ENCODE data around the gene OLIG1. TPM values are rescaled to one million over a fixed set of nuclear protein-coding genes. Genes with fewer than 3 reads are reported as not detected.
A peak's percentile ranks its signal among the peaks of the same experiment; 100 is the strongest.

The OLIG1 gene
- total RNA-seq, 1 experiment from 2014 or later, result not detected

DNA sequence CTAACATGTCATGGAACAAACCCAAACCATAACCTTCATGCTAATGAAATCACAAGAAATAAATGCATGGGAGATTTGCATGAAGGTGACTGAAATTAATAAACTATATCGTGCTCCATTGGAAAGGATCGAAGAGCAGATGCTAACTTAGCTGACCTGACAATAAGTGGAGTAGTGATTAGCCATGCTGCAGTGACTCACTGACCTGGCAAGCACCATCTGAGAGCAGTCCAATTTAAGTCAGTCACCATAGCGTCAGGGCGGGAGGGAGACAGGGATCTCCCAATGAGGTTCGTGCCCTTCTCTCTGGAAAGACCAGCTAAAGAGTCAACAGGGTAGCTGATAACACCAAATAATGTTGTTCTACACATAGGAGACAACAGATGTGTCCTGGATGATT is 22.7 kb upstream of the OLIG1 start:
- Histone ChIP-seq H3K9me3 (peaks cover 2% of the 10 kb centered on the region; the same call in 1 of the 2 replicates), H3K36me3 (no peaks in the 10 kb centered on the region), H3K27me3 (no peaks in the 10 kb centered on the region), H3K4me3 (no peak overlapping the region)
- DNase-seq, result peak; percentile 90

DNA sequence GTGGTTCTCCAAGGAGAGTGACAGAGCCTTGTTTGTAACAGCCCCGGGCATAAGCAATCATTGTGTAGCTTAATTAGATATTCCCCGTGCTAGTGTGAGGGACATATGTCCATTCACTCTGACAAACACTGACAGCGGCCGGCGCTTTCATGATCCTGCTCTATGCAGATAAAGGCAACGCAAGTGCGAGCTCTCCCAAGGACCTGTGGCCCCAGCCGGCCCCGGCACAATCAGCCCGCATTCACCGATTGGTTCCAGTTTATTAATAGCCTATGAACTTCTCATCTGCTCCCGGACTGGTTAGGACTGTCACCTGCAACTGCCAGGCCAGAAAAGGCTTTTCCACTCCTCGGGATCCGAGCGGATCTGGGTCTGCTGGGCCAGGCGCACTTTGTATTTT is 18.0 kb upstream of the OLIG1 start:
- Histone ChIP-seq H3K4me3 (no peak overlapping the region), H3K27me3 (no peaks in the 10 kb centered on the region), H3K36me3 (no peaks in the 10 kb centered on the region), H3K9me3 (no peaks in the 10 kb centered on the region)
- no peak for DNase-seq

DNA sequence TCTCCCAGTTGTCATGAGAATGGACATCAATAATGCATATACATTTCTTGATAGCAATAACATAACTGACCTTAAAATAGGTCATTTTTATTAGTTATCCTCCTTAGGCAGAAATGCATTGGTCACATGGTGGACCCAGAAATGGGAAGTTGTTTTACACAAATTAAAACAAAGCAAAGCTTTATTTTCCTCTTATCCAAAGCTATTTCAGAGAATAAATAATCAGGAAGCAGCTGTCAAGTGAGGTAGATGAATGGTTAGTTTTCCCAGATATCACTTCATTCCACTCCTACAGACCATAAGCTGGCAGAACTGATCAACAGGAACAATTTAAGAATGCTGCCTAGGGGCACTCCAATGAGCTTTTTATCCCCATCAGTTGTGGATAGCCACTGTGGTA is 16.0 kb upstream of the OLIG1 start:
- no peak for DNase-seq
- H3K9me3 ChIP-seq, result no peaks in the 10 kb centered on the region
- no peaks in the 10 kb centered on the region for H3K27me3 ChIP-seq
- H3K36me3 ChIP-seq, result no peaks in the 10 kb centered on the region
- H3K4me3 ChIP-seq, result no peak overlapping the region

DNA sequence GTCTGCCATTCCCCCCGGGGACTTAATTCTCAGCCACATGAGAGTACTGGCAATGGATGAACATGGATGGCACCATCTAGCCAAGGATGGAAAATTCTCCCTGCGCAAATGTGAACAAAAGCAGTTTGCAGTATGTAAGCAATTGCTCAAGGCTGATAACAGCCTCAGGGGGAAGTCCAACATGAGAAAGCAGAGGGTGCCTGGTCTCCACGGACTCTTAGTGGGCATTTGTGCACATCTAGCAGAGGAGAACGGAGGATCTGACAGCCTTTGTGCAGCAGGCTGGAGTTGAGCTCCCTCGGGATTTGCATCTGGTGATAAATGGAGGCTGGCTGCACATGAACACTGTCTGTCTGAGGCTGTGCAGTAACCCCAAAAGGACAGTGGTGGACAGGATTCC is 13.9 kb upstream of the OLIG1 start:
- no peaks in the 10 kb centered on the region for H3K36me3 ChIP-seq
- DNase-seq, result no peak
- H3K27me3 ChIP-seq, result no peaks in the 10 kb centered on the region
- H3K4me3 ChIP-seq, result no peak overlapping the region
- no peaks in the 10 kb centered on the region for H3K9me3 ChIP-seq

DNA sequence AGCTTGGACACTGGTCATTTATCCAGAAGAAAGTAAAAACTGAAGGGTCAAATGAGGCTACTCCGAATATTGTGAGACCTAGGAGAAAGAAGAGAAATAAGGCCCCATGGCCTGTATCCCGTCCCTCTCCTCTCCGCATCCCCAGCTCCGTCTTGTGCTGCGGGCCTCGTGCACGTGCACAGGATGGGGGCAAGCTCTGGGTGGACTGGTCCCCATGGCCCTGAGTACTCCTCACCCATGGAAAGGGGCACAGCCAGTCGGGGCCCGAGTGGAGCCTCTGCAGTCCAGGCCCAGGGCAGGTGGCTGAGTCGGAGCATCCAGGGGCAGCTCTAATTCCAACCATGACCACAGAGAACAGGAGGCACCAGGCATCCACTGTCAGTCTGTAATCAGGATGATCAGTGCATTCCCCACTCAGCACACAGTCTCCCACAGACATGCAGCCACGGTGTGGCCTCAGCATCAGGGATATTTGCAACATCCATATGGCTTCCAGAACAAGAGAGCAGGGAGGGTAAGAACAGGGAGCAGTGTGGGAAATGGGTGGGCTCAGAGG is 12.5 kb upstream of the OLIG1 start:
- DNase-seq, result no peak
- H3K27me3 ChIP-seq, result no peaks in the 10 kb centered on the region
- H3K9me3 ChIP-seq, result no peaks in the 10 kb centered on the region
- H3K36me3 ChIP-seq, result no peaks in the 10 kb centered on the region
- H3K4me3 ChIP-seq, result no peak overlapping the region

DNA sequence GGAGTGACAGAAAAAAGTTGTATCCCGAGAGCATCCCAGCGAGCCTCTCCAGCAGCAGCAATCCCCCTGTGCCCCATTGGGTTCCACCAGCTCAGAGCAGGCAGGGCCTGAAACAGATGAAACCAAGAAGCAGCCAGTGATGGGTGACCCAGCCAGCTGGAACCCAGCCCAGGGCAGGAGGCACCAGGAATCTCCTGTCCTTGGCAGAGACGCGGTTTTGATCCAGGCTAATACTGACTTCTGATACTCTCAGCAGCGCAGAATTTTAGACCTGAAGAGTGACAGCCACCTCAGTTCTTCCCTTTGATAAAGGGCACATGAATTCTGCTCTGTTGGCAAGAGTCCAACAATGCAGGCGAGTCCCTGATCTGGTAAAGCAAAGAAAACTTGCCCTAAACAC is 11.4 kb upstream of the OLIG1 start:
- Histone ChIP-seq H3K36me3 (no peaks in the 10 kb centered on the region), H3K4me3 (no peak overlapping the region), H3K27me3 (no peaks in the 10 kb centered on the region), H3K9me3 (no peaks in the 10 kb centered on the region)
- DNase-seq, result peak; percentile 59

DNA sequence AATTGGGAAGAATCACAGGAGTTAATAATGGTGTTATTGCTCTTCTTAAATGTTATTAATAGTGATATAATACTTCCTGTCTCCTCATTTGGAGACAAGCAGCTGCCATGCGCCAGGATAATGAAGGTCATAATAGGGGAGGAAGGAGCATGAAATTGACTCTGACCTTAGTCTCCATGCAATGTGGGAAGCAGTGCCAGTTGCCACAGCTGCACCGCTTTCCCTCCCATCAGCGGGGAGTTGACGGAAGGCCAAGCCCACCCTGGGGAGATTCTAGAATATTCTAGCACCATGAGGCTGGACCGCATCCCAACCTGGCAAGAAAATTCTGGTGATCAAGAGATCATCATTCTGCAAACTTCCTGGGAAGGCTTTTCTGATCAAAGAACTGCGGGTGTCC is 11.0 kb upstream of the OLIG1 start:
- H3K27me3 ChIP-seq, result peaks cover 3% of the 10 kb centered on the region; the same call in 1 of the 2 replicates
- H3K36me3 ChIP-seq, result no peaks in the 10 kb centered on the region
- no peak for DNase-seq
- H3K4me3 ChIP-seq, result no peak overlapping the region
- no peaks in the 10 kb centered on the region for H3K9me3 ChIP-seq

DNA sequence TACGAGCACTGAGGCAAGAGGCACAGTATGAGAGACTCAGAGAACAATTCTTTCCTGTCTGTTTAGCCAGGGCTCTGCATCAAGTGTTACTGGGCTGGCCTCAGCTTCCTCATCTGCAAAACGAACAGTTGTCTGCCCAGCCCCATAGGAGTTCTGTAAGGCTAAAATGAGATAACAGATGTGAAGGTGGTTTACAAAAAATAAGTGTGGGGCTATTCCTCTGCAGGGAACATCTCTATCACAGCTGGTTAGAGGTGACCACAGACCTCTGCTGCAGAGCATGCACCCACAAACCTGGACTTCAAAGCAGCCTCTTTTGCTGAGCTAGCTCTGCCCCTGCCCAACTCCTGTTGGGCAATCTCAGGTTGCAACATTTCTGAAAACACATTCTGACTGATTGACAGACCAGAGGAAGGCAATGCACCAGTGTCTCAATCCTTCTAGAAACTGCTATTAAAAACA is 10.5 kb upstream of the OLIG1 start:
- Histone ChIP-seq H3K36me3 (no peaks in the 10 kb centered on the region), H3K9me3 (no peaks in the 10 kb centered on the region), H3K27me3 (peaks cover 8% of the 10 kb centered on the region; the same call in 1 of the 2 replicates), H3K4me3 (no peak overlapping the region)
- no peak for DNase-seq

DNA sequence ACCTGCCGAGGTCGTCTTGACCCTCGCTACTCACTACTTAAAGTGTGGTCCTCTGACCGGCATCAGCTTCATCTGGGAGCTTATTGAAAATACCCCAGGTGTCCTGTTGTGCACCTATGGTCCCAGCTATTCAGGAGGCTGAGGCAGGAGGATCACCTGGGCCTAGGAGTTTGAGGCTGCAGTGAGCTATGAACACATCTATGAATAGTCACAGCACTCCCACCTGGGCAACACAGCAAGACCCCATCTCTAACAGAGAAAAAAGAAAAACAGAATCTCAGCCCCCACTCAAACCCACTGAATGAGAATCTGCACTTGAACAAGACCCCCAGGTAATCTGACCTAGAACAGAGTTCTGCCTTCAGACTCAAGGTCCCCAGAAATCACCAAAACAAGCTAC is 8.7 kb upstream of the OLIG1 start:
- DNase-seq, result no peak
- H3K4me3 ChIP-seq, result no peak overlapping the region
- peaks cover 19% of the 10 kb centered on the region for H3K27me3 ChIP-seq
- H3K9me3 ChIP-seq, result no peaks in the 10 kb centered on the region
- no peaks in the 10 kb centered on the region for H3K36me3 ChIP-seq

DNA sequence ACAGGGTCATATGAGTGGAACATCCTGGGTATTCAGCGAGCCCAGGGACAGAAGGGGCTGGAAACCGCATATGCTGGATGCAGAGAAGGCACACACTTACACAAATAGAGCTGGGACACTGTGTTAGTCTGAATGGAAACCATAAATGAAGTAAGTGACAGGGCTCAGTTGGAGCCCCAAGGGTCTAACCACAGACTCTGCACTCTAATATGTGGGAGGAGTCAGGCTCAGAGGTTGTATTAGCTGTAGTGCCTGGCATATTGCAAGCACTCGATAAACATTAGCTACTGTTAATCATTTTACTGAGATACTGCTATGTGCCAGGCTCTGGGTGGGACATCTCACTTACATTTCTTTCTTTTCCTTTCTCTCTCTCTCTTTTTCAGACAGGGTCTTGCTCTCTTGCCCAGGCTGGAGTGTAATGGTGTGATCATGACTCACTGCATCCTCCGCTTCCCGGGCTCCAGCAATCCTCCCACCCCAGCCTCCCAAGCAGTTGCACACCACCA is 6.5 kb upstream of the OLIG1 start:
- no peaks in the 10 kb centered on the region for H3K9me3 ChIP-seq
- H3K27me3 ChIP-seq, result peaks cover 28% of the 10 kb centered on the region
- no peak overlapping the region for H3K4me3 ChIP-seq
- H3K36me3 ChIP-seq, result no peaks in the 10 kb centered on the region
- DNase-seq, result no peak

DNA sequence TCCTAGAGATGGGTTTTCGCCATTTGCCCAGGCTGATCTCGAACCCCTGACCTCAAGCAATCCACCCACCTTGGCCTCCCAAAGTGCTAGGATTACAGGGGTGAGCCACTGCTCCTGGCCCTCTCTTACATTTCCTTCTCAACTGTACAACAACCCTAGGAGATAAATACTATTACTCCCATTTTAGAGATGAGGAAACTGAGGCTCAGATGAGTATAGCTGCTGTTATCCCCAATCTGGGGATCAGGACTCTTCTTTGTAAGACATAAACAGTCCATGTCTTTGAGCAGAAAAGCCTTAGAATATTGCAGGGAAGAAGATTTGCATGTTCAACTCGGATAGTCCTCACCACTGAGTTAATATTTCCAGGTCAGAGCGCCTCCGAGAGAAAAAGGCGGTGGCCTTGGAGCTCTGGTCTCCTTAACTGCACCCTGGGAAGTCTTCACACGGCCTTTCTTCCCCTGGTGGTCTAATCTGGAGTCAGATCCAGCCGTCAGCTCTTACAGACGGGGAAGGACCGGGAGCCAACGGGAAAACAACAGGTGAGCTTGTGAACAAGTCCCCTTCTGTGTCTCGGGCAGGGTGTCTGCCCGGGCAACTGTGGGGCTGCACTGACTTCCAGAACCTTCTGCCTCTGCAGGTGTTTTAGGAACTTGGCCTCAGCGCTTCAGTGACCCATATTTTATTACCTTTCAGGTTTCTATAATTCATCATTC is 5.9 kb upstream of the OLIG1 start:
- Histone ChIP-seq H3K9me3 (no peaks in the 10 kb centered on the region; the same call in 1 of the 2 replicates), H3K36me3 (no peaks in the 10 kb centered on the region), H3K4me3 (no peak overlapping the region), H3K27me3 (peaks cover 34% of the 10 kb centered on the region)
- DNase-seq, result no peak

DNA sequence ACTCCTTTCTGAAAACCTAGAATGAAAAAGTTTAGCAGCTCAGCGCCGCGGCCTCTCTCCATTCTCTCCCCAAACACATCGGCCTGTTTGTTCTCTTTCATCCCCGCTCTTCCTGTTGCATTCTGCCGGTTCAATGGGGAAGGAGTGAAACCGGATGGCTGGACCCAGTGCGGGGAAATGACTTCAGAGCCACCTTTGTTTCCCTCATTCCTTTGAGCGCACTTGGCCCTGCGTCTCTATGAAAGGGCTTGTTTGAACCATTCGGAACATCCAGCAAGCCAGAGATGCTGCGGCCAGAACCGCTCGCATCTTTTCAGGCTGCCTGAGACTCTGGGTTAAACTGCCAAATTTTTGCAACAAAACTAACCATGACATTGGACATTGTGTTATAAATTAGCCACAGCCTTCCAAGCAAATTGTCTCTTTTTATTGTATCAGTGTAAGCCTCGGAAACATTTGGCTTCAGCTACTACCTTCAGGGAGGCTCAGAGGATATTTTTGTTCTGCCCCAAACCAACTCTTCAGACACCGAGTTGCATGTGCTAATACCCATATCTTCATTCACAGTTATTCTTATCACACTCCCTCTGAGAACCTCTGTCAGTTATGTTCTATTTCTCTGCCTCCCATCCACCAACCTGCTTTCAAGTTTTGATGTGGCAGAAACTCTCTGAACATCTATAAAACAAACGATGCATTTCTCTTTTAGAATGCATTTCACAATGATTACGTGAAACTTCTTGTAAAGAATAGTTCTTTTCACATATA is 5.1 kb upstream of the OLIG1 start:
- Histone ChIP-seq H3K27me3 (peaks cover 42% of the 10 kb centered on the region), H3K4me3 (no peak overlapping the region), H3K36me3 (no peaks in the 10 kb centered on the region), H3K9me3 (no peaks in the 10 kb centered on the region; the same call in 1 of the 2 replicates)
- DNase-seq, result no peak

DNA sequence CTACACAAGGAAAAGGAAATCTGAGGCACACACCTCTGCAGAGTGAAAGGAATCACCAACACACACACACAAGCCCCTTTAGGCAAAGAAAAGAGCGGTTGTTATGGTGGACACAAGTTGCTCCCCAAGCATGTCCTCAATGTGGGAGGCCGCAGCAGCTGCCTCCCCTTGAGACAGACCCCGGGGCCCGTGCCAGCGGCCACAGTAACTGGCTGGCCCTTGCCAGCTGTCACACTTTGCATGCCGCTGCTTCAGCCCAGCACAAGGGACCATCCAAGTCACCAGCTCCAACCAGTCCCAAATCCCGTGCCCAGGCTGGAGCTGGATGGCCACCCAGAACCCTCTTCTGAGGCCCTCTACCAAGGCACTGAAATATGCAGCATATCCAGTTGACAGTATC is 2.9 kb upstream of the OLIG1 start:
- H3K4me3 ChIP-seq, result no peak overlapping the region
- H3K9me3 ChIP-seq, result no peaks in the 10 kb centered on the region; the same call in 1 of the 2 replicates
- H3K36me3 ChIP-seq, result no peaks in the 10 kb centered on the region
- no peak for DNase-seq
- peaks cover 58% of the 10 kb centered on the region for H3K27me3 ChIP-seq

DNA sequence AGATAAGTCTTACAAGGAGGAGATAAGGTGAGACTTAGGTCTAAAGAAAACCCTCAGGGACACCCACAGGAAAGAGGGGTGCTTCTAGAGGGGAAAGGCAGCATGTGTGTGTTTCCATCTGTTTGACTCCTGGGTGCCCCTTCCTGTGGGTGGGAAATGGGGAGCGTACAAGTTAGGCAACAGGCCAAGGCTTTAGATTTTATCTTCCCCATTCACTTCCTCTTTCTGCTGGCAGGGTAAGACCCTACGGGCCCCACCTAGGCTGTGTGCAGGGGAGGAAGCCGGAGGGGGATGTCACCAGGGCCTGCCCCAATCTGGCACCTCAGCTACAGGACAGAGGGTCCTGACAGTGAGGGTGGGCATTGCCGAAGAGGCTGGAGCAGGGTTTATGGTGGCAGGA is 2.5 kb upstream of the OLIG1 start:
- H3K9me3 ChIP-seq, result no peaks in the 10 kb centered on the region; the same call in 1 of the 2 replicates
- H3K27me3 ChIP-seq, result peaks cover 63% of the 10 kb centered on the region
- H3K4me3 ChIP-seq, result no peak overlapping the region
- DNase-seq, result no peak
- no peaks in the 10 kb centered on the region for H3K36me3 ChIP-seq

DNA sequence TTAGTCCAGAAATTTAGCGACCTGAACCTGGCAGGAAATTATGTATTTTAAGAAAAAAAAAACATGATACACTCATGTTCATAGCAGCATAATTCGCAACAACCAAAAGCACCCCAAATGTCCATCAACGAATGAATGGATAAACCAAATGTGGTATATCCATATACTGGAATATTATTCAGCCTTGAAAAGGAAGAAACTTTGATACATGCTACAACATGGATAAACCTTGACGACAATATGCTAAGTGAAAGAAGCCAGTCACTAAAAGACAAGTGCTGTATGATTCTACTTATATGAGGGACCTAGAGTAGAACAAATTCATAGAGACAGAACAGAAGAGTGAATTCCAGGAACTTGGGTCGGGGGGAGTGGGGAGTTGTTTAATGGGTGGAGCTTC is 698 bp upstream of the OLIG1 start:
- DNase-seq, result no peak

DNA sequence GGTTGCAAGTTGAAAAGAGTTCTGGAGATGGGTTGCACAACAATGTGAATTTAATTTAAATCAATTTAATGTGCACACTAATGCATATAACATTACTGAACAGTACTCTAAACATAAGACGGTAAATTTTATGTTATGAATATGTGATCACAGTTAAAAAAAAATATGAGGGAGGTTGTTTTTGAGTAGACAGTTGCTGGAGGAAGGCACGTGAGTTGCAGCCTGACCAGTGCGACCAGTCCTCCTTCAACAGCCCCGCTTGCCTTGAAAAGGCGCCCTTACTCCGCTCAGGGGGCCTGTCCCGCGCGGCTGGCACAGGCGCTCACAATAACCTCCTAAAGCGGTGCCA is 322 bp upstream of the OLIG1 start:
- Histone ChIP-seq H3K4me3 (no peak overlapping the region; the same call in 1 of the 2 replicates), H3K36me3 (no peaks in the 10 kb centered on the region), H3K9me3 (no peaks in the 10 kb centered on the region; the same call in 1 of the 2 replicates), H3K27me3 (peaks cover 67% of the 10 kb centered on the region)
- DNase-seq, result no peak

More for the DNA sequence above, 698 bp upstream of the OLIG1 start:
- Histone ChIP-seq H3K27me3 (peaks cover 71% of the 10 kb centered on the region), H3K9me3 (no peaks in the 10 kb centered on the region; the same call in 1 of the 2 replicates), H3K4me3 (no peak overlapping the region), H3K36me3 (no peaks in the 10 kb centered on the region)

DNA sequence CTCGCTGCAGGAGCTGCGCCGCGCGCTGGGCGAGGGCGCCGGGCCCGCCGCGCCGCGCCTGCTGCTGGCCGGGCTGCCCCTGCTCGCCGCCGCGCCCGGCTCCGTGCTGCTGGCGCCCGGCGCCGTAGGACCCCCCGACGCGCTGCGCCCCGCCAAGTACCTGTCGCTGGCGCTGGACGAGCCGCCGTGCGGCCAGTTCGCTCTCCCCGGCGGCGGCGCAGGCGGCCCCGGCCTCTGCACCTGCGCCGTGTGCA is 730 bp downstream of the OLIG1 start:
- Histone ChIP-seq H3K27me3 (peaks cover 63% of the 10 kb centered on the region), H3K4me3 (no peak overlapping the region), H3K36me3 (no peaks in the 10 kb centered on the region), H3K9me3 (no peaks in the 10 kb centered on the region; the same call in 1 of the 2 replicates)
- DNase-seq, result no peak
